Activated CD4-positive, alpha-beta memory T cell treated with anti-CD3 and anti-CD28 coated beads for 36 hours (primary cell): ENCODE results near the gene MAP3K19. TPM values are rescaled to one million over a fixed set of nuclear protein-coding genes. Genes with fewer than 3 reads are reported as not detected.

Experiments
- CTCF ChIA-PET: fragments of 350-600 bp; sonication (Branson Sonifier 250); formaldehyde crosslinking; loops from one replicate; lab custom pipeline; 2021; ENCODE audit warnings: antibody characterized with exemption, inconsistent platforms; lab: Charles Lee
- POLR2A ChIA-PET: fragments of 350-600 bp; sonication (Branson Sonifier 250); formaldehyde crosslinking; loops from one replicate; lab custom pipeline; 2021; ENCODE audit warnings: antibody characterized with exemption; lab: Charles Lee
- DNase-seq: peaks from one replicate; pipeline ENCODE4 v3.0.0-alpha.2; 2020
- H3K27ac Mint-ChIP-seq: one replicate; pipeline ENCODE4 v1.8.0; 2021; ENCODE audit warnings: mixed read lengths
- H3K27me3 Mint-ChIP-seq: one replicate; pipeline ENCODE4 v1.8.0; 2021; ENCODE audit warnings: mixed read lengths
- H3K36me3 Mint-ChIP-seq: one replicate; pipeline ENCODE4 v1.8.0; 2021; ENCODE audit warnings: mixed read lengths
- H3K4me1 Mint-ChIP-seq: one replicate; pipeline ENCODE4 v1.8.0; 2021; ENCODE audit warnings: low read depth, mixed read lengths
- H3K4me3 Mint-ChIP-seq: one replicate; pipeline ENCODE4 v1.8.0; 2021; ENCODE audit warnings: mild to moderate bottlenecking, mixed read lengths
- H3K9me3 Mint-ChIP-seq: one replicate; pipeline ENCODE4 v1.8.0; 2021; ENCODE audit warnings: mixed read lengths
- intact Hi-C: fragments of 100-400 bp; cut with micrococcal nuclease; formaldehyde crosslinking; loops from one replicate; pipeline ENCODE4 v1.15.1; 2023
- total RNA-seq, 2 experiments: library from RNA; stranded (reverse); gene quantifications; one replicate each; pipeline ENCODE4 v1.2.3, GENCODE V29; 2021

Gene MAP3K19
- total RNA-seq, 2 experiments from 2014 or later: not detected

DNA sequence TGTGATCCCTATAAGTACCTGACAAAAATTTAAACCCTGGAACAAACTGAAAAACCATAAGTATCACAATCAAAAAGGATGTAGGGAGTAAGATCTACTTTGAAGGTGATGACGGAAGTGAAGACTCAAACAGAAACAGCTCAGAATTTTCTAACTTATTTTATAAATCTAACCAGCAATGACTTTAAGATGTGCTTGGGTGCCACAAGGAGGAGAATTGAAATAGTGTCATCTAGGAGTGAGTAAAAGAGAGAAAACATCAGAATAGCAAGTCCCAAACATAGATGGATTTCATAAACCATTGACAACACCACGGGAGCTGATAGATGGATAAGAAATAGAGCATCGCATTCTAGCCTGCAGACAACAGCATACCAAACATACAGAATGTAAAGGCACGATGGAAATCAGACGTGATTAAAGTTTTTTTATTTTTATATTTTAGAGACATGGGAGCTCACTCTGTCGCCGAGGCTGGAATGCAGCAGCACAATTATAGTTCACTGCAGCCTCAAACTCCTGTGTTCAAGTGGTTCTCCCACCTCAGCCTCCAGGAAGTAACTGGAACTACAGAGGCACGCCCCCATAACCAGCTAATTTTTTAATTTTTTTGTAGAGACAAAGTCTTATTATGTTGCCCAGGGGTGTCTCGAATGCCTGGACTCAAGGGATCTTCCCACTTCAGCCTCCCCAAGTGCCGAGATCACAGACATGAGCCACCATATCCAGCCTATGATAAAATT lies 36.9 kb downstream of the MAP3K19 start:
- peaks cover 14% of the 10 kb centered on the region for H3K4me1 Mint-ChIP-seq
- ChIA-PET CTCF (interaction anchor here (1.0 to 1.7 kb wide), 5 partner anchors 9 to 699 kb away, joined by 3 to 8 read pairs (median 4); no protein-coding TSS in a partner anchor), POLR2A (interaction anchor here (1.2 to 1.4 kb wide), 2 partner anchors 42 to 43 kb away, joined by 4 to 5 read pairs; partner anchors contain the start of gene RAB3GAP1)
- no peaks in the 10 kb centered on the region for H3K36me3 Mint-ChIP-seq
- no peaks in the 10 kb centered on the region for H3K9me3 Mint-ChIP-seq
- H3K27ac Mint-ChIP-seq: no peak overlapping the region
- peaks cover 16% of the 10 kb centered on the region for H3K27me3 Mint-ChIP-seq
- intact Hi-C loops: loop anchor here (1.0 kb wide), 1 partner anchor 42 kb away; the partner anchor contains the start of gene RAB3GAP1
- H3K4me3 Mint-ChIP-seq: no peak overlapping the region
- DNase-seq: no peak

DNA sequence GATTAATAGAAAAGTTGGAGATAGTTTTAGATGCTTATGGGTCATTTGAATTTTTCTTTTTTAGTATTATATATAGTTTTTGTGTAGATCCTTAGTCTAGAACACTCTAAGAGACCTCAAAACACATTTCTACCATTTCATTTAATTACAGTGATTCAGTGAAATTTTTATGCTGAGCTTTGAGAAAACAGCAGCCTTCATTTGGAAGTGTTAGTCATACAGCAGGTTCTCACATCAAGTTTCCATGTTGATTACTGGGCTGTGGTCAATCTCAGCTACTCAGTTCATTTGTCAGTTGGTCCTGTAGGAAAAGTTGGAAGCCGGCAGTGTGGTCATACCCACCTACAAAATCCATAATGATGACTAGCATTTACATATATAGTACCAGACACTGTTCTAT lies 37.9 kb downstream of the MAP3K19 start:
- CTCF ChIA-PET: interaction anchor here (1.0 to 1.2 kb wide), 2 partner anchors 12 to 34 kb away, joined by 4 to 8 read pairs; no protein-coding TSS in a partner anchor
- Mint-ChIP-seq H3K27me3 (peaks cover 24% of the 10 kb centered on the region), H3K4me3 (no peak overlapping the region), H3K27ac (no peak overlapping the region), H3K36me3 (no peaks in the 10 kb centered on the region), H3K4me1 (peaks cover 17% of the 10 kb centered on the region), H3K9me3 (no peaks in the 10 kb centered on the region)
- POLR2A ChIA-PET: interaction anchor here (1.4 kb wide), 1 partner anchor 44 kb away, joined by 4 read pairs; no protein-coding TSS in a partner anchor
- DNase-seq: no peak
- intact Hi-C loops: loop anchor here (10.0 kb wide), 1 partner anchor 235 kb away; no protein-coding TSS in a partner anchor

DNA sequence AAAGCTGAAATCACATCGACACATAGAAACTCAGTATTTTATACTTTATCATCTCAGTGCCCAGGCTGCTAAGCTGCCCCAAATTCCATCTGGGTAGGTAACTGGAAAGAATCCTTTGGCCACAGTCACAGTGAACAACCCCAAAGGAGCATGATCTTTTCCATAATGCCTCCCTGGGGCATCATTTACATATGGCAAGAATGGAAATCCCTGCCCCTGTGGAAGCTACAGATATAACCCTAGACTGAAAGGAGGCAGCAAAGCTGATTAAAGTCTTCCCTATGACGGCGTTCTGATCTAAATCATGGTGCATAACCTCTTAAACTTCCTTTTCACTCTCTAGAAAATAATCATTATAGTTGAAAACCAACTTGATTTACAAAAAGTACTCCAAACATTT lies 41.5 kb downstream of the MAP3K19 start:
- CTCF ChIA-PET: interaction anchor here (1.0 to 3.5 kb wide), 8 partner anchors 9 to 792 kb away, joined by 3 to 60 read pairs (median 14); partner anchors contain the start of gene RAB3GAP1
- Mint-ChIP-seq H3K36me3 (no peaks in the 10 kb centered on the region), H3K9me3 (no peaks in the 10 kb centered on the region), H3K27ac (no peak overlapping the region), H3K27me3 (peaks cover 25% of the 10 kb centered on the region), H3K4me3 (no peak overlapping the region), H3K4me1 (peaks cover 17% of the 10 kb centered on the region)
- POLR2A ChIA-PET: no interaction called here
- intact Hi-C loops: loop anchor here (2.0 to 10.0 kb wide), 4 partner anchors 37 to 525 kb away; partner anchors contain the start of genes R3HDM1, RAB3GAP1 and ZRANB3
- DNase-seq: no peak

DNA sequence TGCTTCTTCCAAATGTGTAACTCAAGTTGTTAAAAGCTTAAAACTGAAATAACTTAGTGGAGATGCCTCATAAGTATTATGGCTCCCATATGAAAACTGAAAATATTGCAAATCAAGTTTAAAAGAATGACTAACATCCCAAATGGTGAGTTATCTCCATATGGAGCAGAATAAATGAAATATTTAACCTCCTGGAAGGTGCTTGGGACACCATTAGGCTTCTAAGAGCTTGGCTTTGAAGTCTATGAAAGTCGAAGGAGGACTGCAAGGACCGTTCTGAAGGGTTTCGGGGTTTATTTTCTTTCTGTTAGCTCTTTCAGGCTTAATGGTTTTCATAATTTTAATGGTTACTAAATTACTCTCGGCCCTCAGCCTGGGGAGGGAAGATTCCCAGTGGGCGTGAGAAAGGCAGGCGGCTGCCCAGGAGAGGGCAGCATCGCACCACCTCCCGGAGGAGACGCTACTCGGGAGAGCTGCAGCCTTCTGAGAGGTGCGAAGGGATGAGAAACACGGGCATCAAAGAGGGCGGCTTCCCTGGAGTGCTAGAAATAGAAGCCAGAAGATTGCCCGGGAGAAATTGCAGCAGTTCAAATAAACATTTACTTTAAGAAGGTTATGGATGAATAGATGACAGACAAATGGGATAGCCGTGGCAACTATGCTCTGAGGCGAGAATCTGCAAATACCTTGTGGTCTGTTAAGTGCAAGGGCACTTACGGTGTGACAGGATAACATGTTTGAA lies 43.1 kb downstream of the MAP3K19 start:
- H3K4me3 Mint-ChIP-seq: no peak overlapping the region
- H3K27ac Mint-ChIP-seq: no peak overlapping the region
- DNase-seq: peak; percentile 82
- H3K9me3 Mint-ChIP-seq: no peaks in the 10 kb centered on the region
- CTCF ChIA-PET: interaction anchor here (0.6 to 3.5 kb wide), 45 partner anchors 9 to 1380 kb away, joined by 3 to 60 read pairs (median 4); partner anchors contain the start of genes MAP3K19, R3HDM1, RAB3GAP1 and ZRANB3
- POLR2A ChIA-PET: interaction anchor here (0.6 kb wide), 1 partner anchor 556 kb away, joined by 3 read pairs; no protein-coding TSS in a partner anchor
- H3K4me1 Mint-ChIP-seq: peaks cover 4% of the 10 kb centered on the region
- peaks cover 25% of the 10 kb centered on the region for H3K27me3 Mint-ChIP-seq
- intact Hi-C loops: loop anchor here (1.0 to 10.0 kb wide), 6 partner anchors 39 to 706 kb away; partner anchors contain the start of genes R3HDM1, RAB3GAP1 and ZRANB3
- no peaks in the 10 kb centered on the region for H3K36me3 Mint-ChIP-seq

DNA sequence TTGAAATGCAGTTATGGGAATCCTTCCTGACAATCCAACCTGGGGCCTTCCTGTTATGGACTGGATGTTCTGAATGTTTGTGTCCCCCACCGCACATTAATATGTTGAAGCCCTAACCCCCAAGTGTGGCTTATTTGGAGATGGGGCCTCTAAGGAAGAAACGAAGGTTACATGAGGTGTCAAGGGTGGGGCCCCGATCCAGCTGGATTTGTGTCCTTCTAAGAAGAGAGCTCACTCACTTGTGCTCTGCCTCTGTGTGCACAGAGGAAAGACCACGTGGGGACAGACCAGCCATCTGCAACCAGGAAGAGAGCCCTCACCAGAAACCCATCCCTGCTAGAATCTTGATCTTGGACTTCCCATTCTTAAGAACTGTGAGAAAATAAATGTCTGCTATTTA lies 44.4 kb downstream of the MAP3K19 start:
- Mint-ChIP-seq H3K27me3 (peaks cover 22% of the 10 kb centered on the region), H3K4me1 (peaks cover 4% of the 10 kb centered on the region), H3K36me3 (no peaks in the 10 kb centered on the region), H3K4me3 (no peak overlapping the region), H3K9me3 (no peaks in the 10 kb centered on the region), H3K27ac (no peak overlapping the region)
- DNase-seq: no peak
- ChIA-PET POLR2A (no interaction called here), CTCF (interaction anchor here (1.2 to 3.2 kb wide), 8 partner anchors 9 to 707 kb away, joined by 3 to 15 read pairs (median 6); no protein-coding TSS in a partner anchor)
- intact Hi-C loops: loop anchor here (10.0 kb wide), 1 partner anchor 242 kb away; no protein-coding TSS in a partner anchor

DNA sequence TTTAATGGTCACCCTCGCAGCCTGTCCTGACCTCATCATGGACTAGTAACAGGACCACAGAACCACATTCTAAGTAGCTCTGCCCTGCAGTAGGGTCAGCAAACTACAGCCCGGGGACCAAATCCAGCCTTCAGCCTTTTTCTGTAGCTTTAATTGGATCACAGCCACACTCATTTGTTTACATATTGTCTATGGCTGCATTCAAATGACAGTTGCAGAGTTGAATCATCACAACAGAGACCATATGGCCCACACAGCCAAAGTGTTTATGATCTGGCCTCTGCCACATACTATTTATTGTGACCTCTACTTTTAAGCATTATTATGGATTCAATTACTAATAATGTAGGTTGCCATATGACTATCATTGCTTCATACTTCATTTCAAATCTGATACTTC lies 47.7 kb downstream of the MAP3K19 start:
- no peak overlapping the region for H3K4me3 Mint-ChIP-seq
- H3K4me1 Mint-ChIP-seq: peaks cover 3% of the 10 kb centered on the region
- intact Hi-C loops: no loop called here
- H3K36me3 Mint-ChIP-seq: no peaks in the 10 kb centered on the region
- no peak overlapping the region for H3K27ac Mint-ChIP-seq
- H3K27me3 Mint-ChIP-seq: peaks cover 3% of the 10 kb centered on the region
- no peaks in the 10 kb centered on the region for H3K9me3 Mint-ChIP-seq
- ChIA-PET CTCF (no interaction called here), POLR2A (no interaction called here)
- no peak for DNase-seq

DNA sequence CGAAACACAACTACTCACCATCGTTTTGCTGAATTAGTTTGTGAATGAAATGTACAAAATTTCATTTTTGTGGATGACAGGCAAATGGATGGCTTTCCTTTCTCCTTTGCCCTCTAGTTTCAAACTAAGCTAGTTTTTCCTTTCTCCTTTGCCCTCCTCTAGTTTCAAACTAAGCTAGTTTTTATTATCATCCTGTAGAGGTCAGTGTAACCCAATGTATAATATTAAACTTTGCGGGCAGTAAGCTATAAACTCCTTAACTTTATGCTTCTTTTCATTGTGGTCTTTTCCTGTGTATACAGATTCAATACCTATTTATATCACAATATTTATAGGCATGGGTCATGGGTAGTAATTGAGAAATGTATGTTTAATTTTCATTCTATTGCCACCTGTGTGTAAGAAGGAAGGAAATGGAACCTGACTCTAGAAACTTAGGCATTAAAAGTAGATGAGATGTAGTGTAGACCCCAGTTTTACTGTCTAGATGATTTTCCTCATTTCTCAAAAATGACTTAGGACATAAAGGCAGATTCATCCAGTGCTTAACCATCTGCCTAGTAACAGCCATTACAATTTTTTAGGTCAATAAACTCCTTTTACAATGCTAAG lies 58.1 kb downstream of the MAP3K19 start:
- H3K4me3 Mint-ChIP-seq: no peak overlapping the region
- no peak for DNase-seq
- H3K9me3 Mint-ChIP-seq: peaks cover 9% of the 10 kb centered on the region
- ChIA-PET CTCF (interaction anchor here (0.5 to 4.6 kb wide), 12 partner anchors 9 to 1051 kb away, joined by 3 to 24 read pairs (median 3); no protein-coding TSS in a partner anchor), POLR2A (no interaction called here)
- peaks cover 2% of the 10 kb centered on the region for H3K27me3 Mint-ChIP-seq
- H3K27ac Mint-ChIP-seq: no peak overlapping the region
- intact Hi-C loops: loop anchor here (2.0 kb wide), 1 partner anchor 808 kb away; no protein-coding TSS in a partner anchor
- no peaks in the 10 kb centered on the region for H3K4me1 Mint-ChIP-seq
- no peaks in the 10 kb centered on the region for H3K36me3 Mint-ChIP-seq

DNA sequence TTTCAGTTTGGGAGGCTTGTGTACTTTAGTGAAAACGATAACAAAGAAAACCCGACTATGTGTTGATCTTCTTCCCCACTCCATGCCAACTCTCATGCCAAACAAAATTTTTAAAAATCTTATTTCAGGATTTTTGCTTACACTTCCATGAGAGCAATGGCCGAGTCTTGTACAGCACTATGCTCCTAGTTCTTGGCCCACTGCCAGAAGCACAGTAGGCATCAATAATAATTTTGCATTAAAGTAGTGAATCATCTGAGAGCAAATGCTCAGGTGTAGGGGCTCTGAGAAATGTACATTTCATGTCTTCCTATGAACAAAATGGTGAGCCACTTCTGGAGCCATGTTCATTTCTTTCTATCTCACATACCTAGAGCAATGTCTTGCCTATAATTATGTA lies 62.2 kb downstream of the MAP3K19 start:
- no peaks in the 10 kb centered on the region for H3K36me3 Mint-ChIP-seq
- H3K9me3 Mint-ChIP-seq: peaks cover 12% of the 10 kb centered on the region
- peaks cover 8% of the 10 kb centered on the region for H3K27me3 Mint-ChIP-seq
- CTCF ChIA-PET: interaction anchor here (1.4 kb wide), 1 partner anchor 725 kb away, joined by 3 read pairs; no protein-coding TSS in a partner anchor
- POLR2A ChIA-PET: no interaction called here
- no peak for DNase-seq
- no peak overlapping the region for H3K4me3 Mint-ChIP-seq
- intact Hi-C loops: no loop called here
- H3K27ac Mint-ChIP-seq: no peak overlapping the region
- no peaks in the 10 kb centered on the region for H3K4me1 Mint-ChIP-seq

DNA sequence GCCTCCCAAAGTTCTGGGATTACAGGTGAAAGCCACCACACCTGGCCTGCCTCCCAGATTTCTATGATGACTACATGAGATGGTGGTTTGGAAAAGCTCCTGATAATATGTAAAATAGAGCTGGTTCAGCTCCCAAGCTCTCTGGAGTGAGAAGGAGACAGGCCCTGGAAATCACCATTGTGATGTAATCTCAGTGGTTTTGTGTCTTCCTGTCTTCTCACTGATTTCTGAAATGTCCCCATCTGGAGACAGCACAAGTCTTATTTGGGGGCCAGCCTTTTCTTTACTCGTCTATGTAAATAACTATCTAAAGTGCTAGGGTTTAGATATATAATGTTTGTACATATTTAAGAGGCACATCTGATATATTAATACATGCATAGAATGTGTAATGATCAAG lies 64.6 kb downstream of the MAP3K19 start:
- H3K9me3 Mint-ChIP-seq: peaks cover 12% of the 10 kb centered on the region
- peaks cover 6% of the 10 kb centered on the region for H3K27me3 Mint-ChIP-seq
- ChIA-PET CTCF (no interaction called here), POLR2A (no interaction called here)
- H3K36me3 Mint-ChIP-seq: no peaks in the 10 kb centered on the region
- intact Hi-C loops: no loop called here
- H3K4me3 Mint-ChIP-seq: no peak overlapping the region
- H3K4me1 Mint-ChIP-seq: no peaks in the 10 kb centered on the region
- H3K27ac Mint-ChIP-seq: no peak overlapping the region
- DNase-seq: no peak

DNA sequence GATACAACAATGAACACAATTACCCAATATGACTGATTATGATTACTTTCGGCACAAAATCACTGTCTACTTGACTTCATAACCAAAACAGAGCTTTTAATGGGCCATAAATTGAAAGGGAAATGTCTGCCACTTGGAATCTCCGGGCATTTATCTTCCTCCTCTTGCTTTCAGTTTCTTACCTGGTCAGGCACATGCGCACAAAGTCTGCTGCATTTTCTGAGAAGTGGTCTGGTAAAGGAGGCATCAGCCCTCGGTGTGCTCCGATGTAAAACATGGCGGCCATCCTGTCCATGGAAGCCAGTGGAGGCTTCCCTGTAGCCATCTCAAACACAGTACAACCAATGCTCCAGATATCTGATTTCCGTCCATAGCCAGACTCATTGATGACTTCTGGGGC lies 66.6 kb downstream of the MAP3K19 start:
- no peak overlapping the region for H3K4me3 Mint-ChIP-seq
- no peak for DNase-seq
- ChIA-PET POLR2A (no interaction called here), CTCF (no interaction called here)
- intact Hi-C loops: no loop called here
- H3K27me3 Mint-ChIP-seq: peaks cover 6% of the 10 kb centered on the region
- H3K4me1 Mint-ChIP-seq: no peaks in the 10 kb centered on the region
- H3K27ac Mint-ChIP-seq: no peak overlapping the region
- H3K36me3 Mint-ChIP-seq: no peaks in the 10 kb centered on the region
- H3K9me3 Mint-ChIP-seq: peaks cover 12% of the 10 kb centered on the region

DNA sequence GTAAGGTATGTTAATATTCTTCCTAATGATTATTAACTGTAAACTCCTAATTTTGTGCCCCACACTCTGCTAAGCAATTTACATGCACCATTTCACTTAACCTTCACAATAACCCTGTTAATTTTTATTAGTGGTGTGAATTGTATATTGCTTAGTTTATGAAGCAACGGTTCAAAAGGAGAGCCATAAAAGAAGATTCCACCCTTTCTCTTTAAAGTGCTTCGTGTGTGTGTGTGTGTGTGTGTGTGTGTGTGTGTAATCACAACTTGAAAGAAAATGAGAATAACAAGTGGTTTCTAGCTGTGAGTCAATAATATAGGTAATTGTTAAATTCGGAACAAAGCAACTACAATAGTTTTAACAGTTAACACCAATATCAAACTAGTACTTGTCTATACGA lies 68.0 kb downstream of the MAP3K19 start:
- intact Hi-C loops: no loop called here
- Mint-ChIP-seq H3K27ac (no peak overlapping the region), H3K27me3 (peaks cover 6% of the 10 kb centered on the region), H3K9me3 (peaks cover 14% of the 10 kb centered on the region), H3K4me3 (no peak overlapping the region), H3K36me3 (peaks cover 3% of the 10 kb centered on the region), H3K4me1 (no peaks in the 10 kb centered on the region)
- CTCF ChIA-PET: no interaction called here
- POLR2A ChIA-PET: no interaction called here
- no peak for DNase-seq
